Uterus (tissue), 2 donors: ENCODE results near the gene PCBP1.

Experiments
- POLR2A ChIP-seq, 2 donors: fragments of 450-650 bp; IDR thresholded peaks; one replicate each; pipeline ENCODE4 v1.6.1; 2016; ENCODE audit warnings: antibody characterized with exemption in 2 of 2, mild to moderate bottlenecking in 1 of 2, moderate library complexity in 1 of 2
- TF ChIP-seq, protein P1 (sequence below), 4 experiments: fragments of 200-600 bp in 2 of 4; fragments of 450-650 bp in 2 of 4; sonication (generic) in 2 of 4; IDR thresholded peaks; one replicate each; pipeline ENCODE4 v1.5.1; 2016 to 2019; ENCODE audit warnings: antibody characterized with exemption in 4 of 4, mild to moderate bottlenecking in 2 of 4, moderate library complexity in 1 of 4

DNA sequence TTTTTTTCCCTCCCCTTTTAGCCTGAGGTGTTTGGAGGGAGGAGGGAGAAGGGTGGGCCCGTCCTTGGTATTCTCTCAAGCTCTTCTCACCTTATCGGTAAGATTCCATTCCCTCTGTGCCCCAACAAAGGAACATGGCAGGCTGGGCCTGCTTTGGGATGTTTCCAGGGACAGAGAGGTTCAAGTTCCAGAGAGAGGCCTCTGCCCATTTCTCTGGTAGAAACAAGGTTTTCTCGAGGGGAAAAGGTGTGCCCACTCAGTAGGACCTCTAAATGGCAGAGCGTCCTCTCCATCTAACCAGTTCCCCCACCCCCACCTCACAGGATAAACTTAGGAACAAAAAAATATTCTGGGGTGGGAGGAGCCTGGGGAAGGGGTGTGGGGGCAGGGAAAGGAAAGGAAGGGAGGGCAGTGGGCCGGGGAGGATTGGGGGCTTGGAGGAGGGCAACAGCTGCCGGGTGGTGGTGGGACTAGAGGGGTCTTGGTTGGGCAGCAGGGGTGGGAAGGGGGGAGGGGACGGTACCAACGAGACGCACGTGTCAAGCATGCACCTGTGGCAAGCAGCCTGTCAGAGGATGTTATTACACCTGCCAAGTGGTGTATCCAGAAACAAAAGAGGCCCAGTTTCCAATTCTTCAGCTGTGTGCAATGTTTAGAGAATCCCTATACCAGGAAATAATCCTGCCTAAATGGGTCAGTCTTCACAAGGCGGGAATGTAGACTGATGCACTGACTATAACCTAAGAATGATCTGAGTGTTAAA lies 2.1 kb downstream of the PCBP1 start:
- TF ChIP-seq, protein P1, sequence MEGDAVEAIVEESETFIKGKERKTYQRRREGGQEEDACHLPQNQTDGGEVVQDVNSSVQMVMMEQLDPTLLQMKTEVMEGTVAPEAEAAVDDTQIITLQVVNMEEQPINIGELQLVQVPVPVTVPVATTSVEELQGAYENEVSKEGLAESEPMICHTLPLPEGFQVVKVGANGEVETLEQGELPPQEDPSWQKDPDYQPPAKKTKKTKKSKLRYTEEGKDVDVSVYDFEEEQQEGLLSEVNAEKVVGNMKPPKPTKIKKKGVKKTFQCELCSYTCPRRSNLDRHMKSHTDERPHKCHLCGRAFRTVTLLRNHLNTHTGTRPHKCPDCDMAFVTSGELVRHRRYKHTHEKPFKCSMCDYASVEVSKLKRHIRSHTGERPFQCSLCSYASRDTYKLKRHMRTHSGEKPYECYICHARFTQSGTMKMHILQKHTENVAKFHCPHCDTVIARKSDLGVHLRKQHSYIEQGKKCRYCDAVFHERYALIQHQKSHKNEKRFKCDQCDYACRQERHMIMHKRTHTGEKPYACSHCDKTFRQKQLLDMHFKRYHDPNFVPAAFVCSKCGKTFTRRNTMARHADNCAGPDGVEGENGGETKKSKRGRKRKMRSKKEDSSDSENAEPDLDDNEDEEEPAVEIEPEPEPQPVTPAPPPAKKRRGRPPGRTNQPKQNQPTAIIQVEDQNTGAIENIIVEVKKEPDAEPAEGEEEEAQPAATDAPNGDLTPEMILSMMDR (IDR thresholded peaks at IDR 0.05) = no peak
- no peak for TF ChIP-seq POLR2A (IDR thresholded peaks at IDR 0.05)
